Mesendoderm (in vitro differentiated cells): ENCODE results near the gene F10.
"Not testable (repeated sequence)": the region's sequence is repeated elsewhere in the genome, so short reads cannot be mapped to it uniquely, and the experiment has no call there.

Experiments used
- DNase-seq: peaks from one replicate; pipeline ENCODE4 v3.0.0; 2013
- H2AK5ac ChIP-seq: 2 replicates; pipeline ENCODE4 v1.6.1; 2013; ENCODE audit warnings: low read length, inconsistent platforms
- H2BK120ac ChIP-seq: 2 replicates; pipeline ENCODE4 v1.6.1; 2013; ENCODE audit warnings: low read depth, mild to moderate bottlenecking, low read length, moderate library complexity, mixed read lengths
- H2BK15ac ChIP-seq: replicated peaks from 2 replicates; pipeline ENCODE4 v1.6.1; 2013; ENCODE audit warnings: low read depth, mild to moderate bottlenecking, moderate library complexity
- H2BK5ac ChIP-seq: 2 replicates; pipeline ENCODE4 v1.6.1; 2013; ENCODE audit warnings: low read length, inconsistent platforms
- H3K18ac ChIP-seq: 2 replicates; pipeline ENCODE4 v1.6.1; 2013; ENCODE audit warnings: mild to moderate bottlenecking, low read length, mixed read lengths
- H3K23ac ChIP-seq: one replicate; pipeline ENCODE4 v1.6.1; 2013; ENCODE audit warnings: low read length
- H3K27ac ChIP-seq: 2 replicates; pipeline ENCODE4 v1.5.1; 2013; ENCODE audit warnings: low read depth, mild to moderate bottlenecking, inconsistent platforms, low read length, moderate library complexity
- H3K27me3 ChIP-seq: 2 replicates; pipeline ENCODE4 v1.6.1; 2013; ENCODE audit warnings: low read length, control low read depth, mild to moderate bottlenecking, inconsistent platforms; ENCODE audit not compliant: insufficient read depth, poor library complexity
- H3K36me3 ChIP-seq: 2 replicates; pipeline ENCODE4 v1.6.1; 2013; ENCODE audit warnings: low read length, inconsistent platforms; ENCODE audit not compliant: control insufficient read depth, insufficient read depth
- H3K4ac ChIP-seq: one replicate; pipeline ENCODE4 v1.6.1; 2013; ENCODE audit warnings: low read depth, mild to moderate bottlenecking, low read length, moderate library complexity
- H3K4me1 ChIP-seq: 2 replicates; pipeline ENCODE4 v1.6.1; 2013; ENCODE audit warnings: low read depth, low read length, inconsistent platforms; ENCODE audit not compliant: control insufficient read depth
- H3K4me2 ChIP-seq: 2 replicates; pipeline ENCODE4 v1.6.1; 2013; ENCODE audit warnings: low read length
- H3K4me3 ChIP-seq: 2 replicates; pipeline ENCODE4 v1.5.1; 2013; ENCODE audit warnings: mild to moderate bottlenecking, low read length
- H3K56ac ChIP-seq: one replicate; pipeline ENCODE4 v1.6.1; 2013; ENCODE audit warnings: low read length
- H3K79me1 ChIP-seq: 2 replicates; pipeline ENCODE4 v1.6.1; 2013; ENCODE audit warnings: low read length, inconsistent platforms
- H3K79me2 ChIP-seq: 2 replicates; pipeline ENCODE4 v1.6.1; 2013; ENCODE audit warnings: mild to moderate bottlenecking, low read length; ENCODE audit not compliant: control insufficient read depth, insufficient read depth
- H3K9ac ChIP-seq: 2 replicates; pipeline ENCODE4 v1.6.1; 2013; ENCODE audit warnings: low read length, inconsistent platforms
- H4K5ac ChIP-seq: one replicate; pipeline ENCODE4 v1.6.1; 2013; ENCODE audit warnings: low read length
- H4K8ac ChIP-seq: one replicate; pipeline ENCODE4 v1.6.1; 2013; ENCODE audit warnings: low read depth, mild to moderate bottlenecking, control low read depth, low read length, moderate library complexity
- WGBS: extraction: QIAGEN DNeasy Blood & Tissue Kit; methylation state at CpG from one replicate; pipeline ENCODE4 v1.1.7; 2013; ENCODE audit warnings: low lambda C conversion rate, missing lambda C conversion rate; ENCODE audit not compliant: insufficient coverage; ENCODE audit errors: extremely low coverage; 5-methylcytosine and 5-hydroxymethylcytosine counted together

The F10 gene

GRCh38 chr13:113111821-113112220 lies 10.8 kb upstream of the F10 start:
- H3K36me3 ChIP-seq, H3K4me2 ChIP-seq, DNase-seq, H4K8ac ChIP-seq, H3K27ac ChIP-seq, H2BK120ac ChIP-seq, H3K56ac ChIP-seq, H3K9ac ChIP-seq, H3K18ac ChIP-seq, H3K79me2 ChIP-seq, H3K4me3 ChIP-seq, H2BK5ac ChIP-seq, H2BK15ac ChIP-seq, H4K5ac ChIP-seq, H3K79me1 ChIP-seq, H2AK5ac ChIP-seq, H3K23ac ChIP-seq, H3K27me3 ChIP-seq, H3K4me1 ChIP-seq, H3K4ac ChIP-seq: not testable (repeated sequence)
- no CpG with 5 or more reads among the region's 5 CpGs for WGBS

- H4K5ac ChIP-seq, H3K4me3 ChIP-seq, H3K23ac ChIP-seq, H2BK5ac ChIP-seq, H3K9ac ChIP-seq, H3K4me1 ChIP-seq, H3K4me2 ChIP-seq, H4K8ac ChIP-seq, H3K27ac ChIP-seq, H3K56ac ChIP-seq, H3K79me2 ChIP-seq, H3K36me3 ChIP-seq, DNase-seq, H2AK5ac ChIP-seq, H2BK120ac ChIP-seq, H3K27me3 ChIP-seq, H3K79me1 ChIP-seq, H3K4ac ChIP-seq, H2BK15ac ChIP-seq, H3K18ac ChIP-seq: not testable (repeated sequence)
- WGBS = no CpG with 5 or more reads among the region's 1 CpG
These were observed 10.1 kb upstream of the F10 start for GRCh38 chr13:113112475-113112874.

- Histone ChIP-seq H3K36me3 (no peaks in the 10 kb centered on the region), H3K27me3 (peaks cover 6% of the 10 kb centered on the region), H2BK15ac (no peak overlapping the region), H4K8ac (no peak overlapping the region), H3K23ac (no peak overlapping the region), H3K4me2 (no peak overlapping the region), H3K79me2 (no peaks in the 10 kb centered on the region), H3K4me1 (no peaks in the 10 kb centered on the region), H3K56ac (no peak overlapping the region), H3K18ac (no peak overlapping the region), H4K5ac (no peak overlapping the region), H3K79me1 (no peaks in the 10 kb centered on the region), H3K27ac (no peak overlapping the region), H2BK120ac (no peak overlapping the region), H3K4ac (no peak overlapping the region), H3K9ac (no peak overlapping the region), H2AK5ac (no peak overlapping the region), H2BK5ac (no peak overlapping the region), H3K4me3 (no peak overlapping the region)
- DNase-seq = no peak
- no CpG with 5 or more reads among the region's 9 CpGs for WGBS
These were observed 9.4 kb upstream of the F10 start for GRCh38 chr13:113112893-113113845.

GRCh38 chr13:113113846-113114271 lies 8.7 kb upstream of the F10 start:
- no peak for DNase-seq
- Histone ChIP-seq H3K27ac (no peak overlapping the region), H3K79me2 (no peaks in the 10 kb centered on the region), H3K4me2 (no peak overlapping the region), H2BK120ac (no peak overlapping the region), H2BK5ac (no peak overlapping the region), H3K4ac (no peak overlapping the region), H3K36me3 (no peaks in the 10 kb centered on the region), H3K4me1 (no peaks in the 10 kb centered on the region), H4K8ac (no peak overlapping the region), H2BK15ac (no peak overlapping the region), H3K4me3 (no peak overlapping the region), H3K9ac (no peak overlapping the region), H3K79me1 (no peaks in the 10 kb centered on the region), H2AK5ac (no peak overlapping the region), H3K23ac (no peak overlapping the region), H3K56ac (no peak overlapping the region), H3K18ac (no peak overlapping the region), H3K27me3 (peaks cover 6% of the 10 kb centered on the region), H4K5ac (no peak overlapping the region)
- no CpG with 5 or more reads among the region's 8 CpGs for WGBS

GRCh38 chr13:113114511-113115362 lies 7.9 kb upstream of the F10 start:
- DNase-seq = no peak
- H3K9ac ChIP-seq = no peak overlapping the region
- H3K4me2 ChIP-seq = no peak overlapping the region
- H3K27ac ChIP-seq = no peak overlapping the region
- no peak overlapping the region for H3K4ac ChIP-seq
- H3K79me2 ChIP-seq = no peaks in the 10 kb centered on the region
- H3K56ac ChIP-seq = no peak overlapping the region
- no peak overlapping the region for H2BK120ac ChIP-seq
- H2BK5ac ChIP-seq = no peak overlapping the region
- H3K18ac ChIP-seq = no peak overlapping the region
- H4K5ac ChIP-seq = no peak overlapping the region
- H3K23ac ChIP-seq = no peak overlapping the region
- no peaks in the 10 kb centered on the region for H3K36me3 ChIP-seq
- no peak overlapping the region for H2AK5ac ChIP-seq
- no peaks in the 10 kb centered on the region for H3K4me1 ChIP-seq
- H3K4me3 ChIP-seq = no peak overlapping the region
- peaks cover 6% of the 10 kb centered on the region for H3K27me3 ChIP-seq
- H3K79me1 ChIP-seq = no peaks in the 10 kb centered on the region
- WGBS = no CpG with 5 or more reads among the region's 17 CpGs
- H2BK15ac ChIP-seq = no peak overlapping the region
- H4K8ac ChIP-seq = no peak overlapping the region
